Tibial nerve (tissue), 4 donors: ENCODE results near the gene CD47. TPM values are rescaled to one million over a fixed set of nuclear protein-coding genes. Genes with fewer than 3 reads are reported as not detected.

Experiments
- DNase-seq, 2 donors: peaks; one replicate each; pipeline ENCODE4 v3.0.0-alpha.2; 2019; ENCODE audit warnings: low spot score in 2 of 2
- H3K27ac ChIP-seq, 4 donors: fragments of 200-600 bp; sonication (generic) in 3 of 4; one replicate each; pipeline ENCODE4 v1.5.1; 2017 to 2019; ENCODE audit warnings: mild to moderate bottlenecking in 1 of 4
- H3K27me3 ChIP-seq, 2 donors: fragments of 200-600 bp; sonication (generic) in 1 of 2; one replicate each; pipeline versions ENCODE4 v1.5.1 to v1.6.0; 2017 to 2019
- H3K36me3 ChIP-seq, 3 donors: fragments of 200-600 bp; sonication (generic); one replicate each; pipeline ENCODE4 v1.5.1; 2018 to 2019
- H3K4me1 ChIP-seq, 4 donors: fragments of 200-600 bp; sonication (generic) in 3 of 4; one replicate each; pipeline ENCODE4 v1.5.1; 2017 to 2019
- H3K4me3 ChIP-seq, 4 donors: fragments of 200-600 bp; sonication (generic) in 3 of 4; one replicate each; pipeline ENCODE4 v1.5.1; 2017 to 2019; ENCODE audit warnings: mild to moderate bottlenecking in 1 of 4, moderate library complexity in 1 of 4
- H3K9me3 ChIP-seq, 4 donors: fragments of 200-600 bp; sonication (generic) in 3 of 4; one replicate each; pipeline ENCODE4 v1.5.1; 2017 to 2019
- EP300 ChIP-seq, 2 donors: sonication (generic); formaldehyde crosslinking; IDR thresholded peaks; one replicate each; pipeline ENCODE4 v1.6.1; 2017; ENCODE audit warnings: antibody characterized with exemption in 2 of 2, mild to moderate bottlenecking in 1 of 2
- POLR2A ChIP-seq, 2 donors: fragments of 450-650 bp; IDR thresholded peaks; one replicate each; pipeline ENCODE4 v1.6.1; 2017; ENCODE audit warnings: antibody characterized with exemption in 2 of 2, mild to moderate bottlenecking in 2 of 2, moderate library complexity in 2 of 2
- WGBS, 2 donors: methylation state at CpG; one replicate each; pipeline ENCODE4 v1.1.5; 2018; 5-methylcytosine and 5-hydroxymethylcytosine counted together
- total RNA-seq, 4 donors: library from RNA; depleted of rRNA; stranded (reverse); fragments of >200 nt; gene quantifications; one replicate each; pipeline ENCODE4 v1.1.0, GENCODE V29; 2016
- TF ChIP-seq, protein P1 (sequence below), 5 experiments: fragments of 200-600 bp in 3 of 5; fragments of 450-650 bp in 2 of 5; sonication (generic) in 3 of 5; IDR thresholded peaks; one replicate each; pipeline ENCODE4 v1.5.1; 2016 to 2019; ENCODE audit warnings: antibody characterized with exemption in 5 of 5, mild to moderate bottlenecking in 3 of 5, moderate library complexity in 2 of 5

Gene CD47
- total RNA-seq, 4 donors from 2014 or later, result 57.9 to 63.9 (median 60.5) TPM

- DNase-seq, result no peak
- 88 to 96% methylated on average over 2 of the region's 2 CpGs for WGBS, 2 donors
- Histone ChIP-seq H3K4me1 (peaks cover 0 to 7% (median 0%) of the 10 kb centered on the region in 4 donors), H3K27me3 (no peaks in the 10 kb centered on the region), H3K4me3 (no peak overlapping the region), H3K27ac (no peak overlapping the region), H3K9me3 (no peaks in the 10 kb centered on the region), H3K36me3 (no peaks in the 10 kb centered on the region)
- TF ChIP-seq, protein P1, sequence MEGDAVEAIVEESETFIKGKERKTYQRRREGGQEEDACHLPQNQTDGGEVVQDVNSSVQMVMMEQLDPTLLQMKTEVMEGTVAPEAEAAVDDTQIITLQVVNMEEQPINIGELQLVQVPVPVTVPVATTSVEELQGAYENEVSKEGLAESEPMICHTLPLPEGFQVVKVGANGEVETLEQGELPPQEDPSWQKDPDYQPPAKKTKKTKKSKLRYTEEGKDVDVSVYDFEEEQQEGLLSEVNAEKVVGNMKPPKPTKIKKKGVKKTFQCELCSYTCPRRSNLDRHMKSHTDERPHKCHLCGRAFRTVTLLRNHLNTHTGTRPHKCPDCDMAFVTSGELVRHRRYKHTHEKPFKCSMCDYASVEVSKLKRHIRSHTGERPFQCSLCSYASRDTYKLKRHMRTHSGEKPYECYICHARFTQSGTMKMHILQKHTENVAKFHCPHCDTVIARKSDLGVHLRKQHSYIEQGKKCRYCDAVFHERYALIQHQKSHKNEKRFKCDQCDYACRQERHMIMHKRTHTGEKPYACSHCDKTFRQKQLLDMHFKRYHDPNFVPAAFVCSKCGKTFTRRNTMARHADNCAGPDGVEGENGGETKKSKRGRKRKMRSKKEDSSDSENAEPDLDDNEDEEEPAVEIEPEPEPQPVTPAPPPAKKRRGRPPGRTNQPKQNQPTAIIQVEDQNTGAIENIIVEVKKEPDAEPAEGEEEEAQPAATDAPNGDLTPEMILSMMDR (IDR thresholded peaks at IDR 0.05), result no peak
These were observed 17.6 kb upstream of the CD47 start for GRCh38 chr3:108108416-108108815.

DNA sequence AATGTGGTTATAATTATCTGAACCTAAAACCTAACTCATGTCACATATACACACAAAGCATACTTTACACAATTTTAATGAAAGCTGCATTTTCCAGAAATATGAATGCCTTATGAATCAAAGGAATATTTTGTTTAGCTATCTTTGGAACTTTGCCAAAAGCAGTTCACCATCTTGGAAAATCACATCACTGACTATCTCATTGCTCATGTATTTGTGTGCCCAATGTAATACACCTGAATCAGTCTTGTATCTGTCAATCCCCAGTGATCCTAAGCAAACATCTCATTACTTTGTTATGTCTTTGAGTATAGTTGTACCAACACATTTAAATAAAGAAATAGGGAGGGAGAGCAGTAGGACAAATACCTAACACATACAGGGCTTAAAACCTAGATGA, 15.6 kb upstream of the CD47 start:
- Histone ChIP-seq H3K27ac (no peak overlapping the region), H3K36me3 (no peaks in the 10 kb centered on the region), H3K9me3 (no peaks in the 10 kb centered on the region), H3K4me1 (peaks cover 0 to 7% (median 0%) of the 10 kb centered on the region in 4 donors), H3K4me3 (no peak overlapping the region), H3K27me3 (no peaks in the 10 kb centered on the region)
- DNase-seq, result no peak
- TF ChIP-seq EP300 (IDR thresholded peaks at IDR 0.05) (no peak), POLR2A (IDR thresholded peaks at IDR 0.05) (no peak)
- TF ChIP-seq, protein P1 (IDR thresholded peaks at IDR 0.05), result no peak

DNA sequence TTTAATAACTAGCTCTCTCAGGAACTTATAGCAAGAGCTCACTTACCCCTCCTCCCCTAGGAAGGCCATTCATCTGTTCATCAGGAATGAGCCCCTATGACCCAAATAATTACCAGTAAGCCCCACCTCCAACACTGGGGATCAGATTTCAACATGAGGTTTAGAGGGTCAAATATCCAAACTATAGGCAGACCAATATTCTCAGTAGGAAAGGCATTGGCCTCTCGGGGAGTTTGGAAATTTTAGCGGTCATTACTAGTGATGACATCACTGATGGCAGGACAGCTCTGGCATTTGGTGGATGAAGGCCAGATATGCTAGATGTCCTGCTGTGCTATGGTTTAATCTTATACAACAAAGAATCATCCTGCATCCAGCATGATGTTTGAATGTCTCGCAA, 15.2 kb upstream of the CD47 start:
- no peak overlapping the region for H3K4me3 ChIP-seq
- H3K4me1 ChIP-seq, result peaks cover 0 to 7% (median 0%) of the 10 kb centered on the region in 4 donors
- no peak for TF ChIP-seq POLR2A (IDR thresholded peaks at IDR 0.05)
- no peak for TF ChIP-seq EP300 (IDR thresholded peaks at IDR 0.05)
- TF ChIP-seq, protein P1 (IDR thresholded peaks at IDR 0.05), result no peak
- H3K36me3 ChIP-seq, result no peaks in the 10 kb centered on the region
- H3K27me3 ChIP-seq, result no peaks in the 10 kb centered on the region
- H3K9me3 ChIP-seq, result no peaks in the 10 kb centered on the region
- H3K27ac ChIP-seq, result no peak overlapping the region
- DNase-seq, result no peak
- 65 to 82% methylated on average over 3 of the region's 3 CpGs for WGBS, 2 donors

- no peak for DNase-seq
These were observed 13.3 kb upstream of the CD47 start for GRCh38 chr3:108103886-108104797.

More at GRCh38 chr3:108103886-108104797, 13.3 kb upstream of the CD47 start:
- no peaks in the 10 kb centered on the region for H3K27me3 ChIP-seq
- H3K9me3 ChIP-seq, result no peaks in the 10 kb centered on the region
- no peak overlapping the region for H3K4me3 ChIP-seq
- H3K4me1 ChIP-seq, result peaks cover 0 to 7% (median 0%) of the 10 kb centered on the region in 4 donors
- TF ChIP-seq, protein P1 (IDR thresholded peaks at IDR 0.05), result no peak
- TF ChIP-seq EP300 (IDR thresholded peaks at IDR 0.05) (no peak), POLR2A (IDR thresholded peaks at IDR 0.05) (no peak)
- H3K36me3 ChIP-seq, result no peaks in the 10 kb centered on the region
- H3K27ac ChIP-seq, result no peak overlapping the region
- WGBS, 2 donors, result 44 to 49% methylated on average over 11 of the region's 11 CpGs
